ENCODE results near the gene ZNF223. TPM values are rescaled to one million over a fixed set of nuclear protein-coding genes. Genes with fewer than 3 reads are reported as not detected.

The ZNF223 gene
- total and polyA plus RNA-seq, 9 of the 15 experiments (the other 6 are each of a cell fraction or from before 2014, with no cell fraction given) = 0.21 to 1.8 (median 0.71) TPM

DNA sequence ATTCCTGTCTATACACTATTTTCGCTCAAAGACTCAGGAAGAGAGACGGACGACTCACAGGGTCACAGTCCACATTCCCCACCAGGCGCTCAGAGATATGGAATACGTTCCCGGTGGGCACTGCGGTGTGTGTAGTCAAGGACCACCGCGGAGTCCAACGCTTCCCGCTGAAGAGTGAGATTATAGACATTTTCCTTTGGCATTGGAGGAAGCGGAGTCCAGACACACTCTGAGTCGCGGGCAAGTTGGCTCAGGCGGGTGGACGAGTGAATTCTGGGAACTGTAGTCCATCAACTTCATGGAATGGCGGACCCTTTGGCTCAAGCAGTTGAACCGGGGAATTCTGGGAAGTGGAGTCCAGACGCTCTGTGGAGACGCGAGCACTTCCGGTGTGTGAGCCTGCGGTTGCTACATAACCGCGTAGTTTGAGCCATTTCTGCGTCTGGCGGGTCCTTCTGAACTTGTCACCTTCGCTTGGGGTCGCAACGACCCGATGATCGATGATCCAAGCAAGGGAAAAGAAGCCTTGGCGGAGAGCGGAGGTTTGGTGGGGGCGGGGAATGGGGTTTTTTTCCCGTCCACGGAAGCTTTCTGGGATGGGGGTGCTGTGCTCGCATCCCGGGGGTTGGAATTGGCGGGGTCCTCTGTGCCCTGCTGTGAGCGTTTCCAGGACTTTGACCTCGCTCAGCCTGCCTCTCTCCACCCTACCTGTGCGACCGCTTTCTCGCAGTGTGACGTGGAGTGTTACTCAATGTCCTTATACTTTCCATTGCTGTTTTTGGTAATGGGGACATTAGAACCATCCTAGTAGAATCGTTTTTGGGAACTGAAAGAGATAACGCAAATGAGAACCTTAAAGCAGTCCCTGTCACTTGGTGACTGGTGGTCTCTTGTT, 49.0 kb upstream of the ZNF223 start, which contains the start of gene ZNF230 (continued):
- TF ChIP-seq PTTG1 (tag; IDR thresholded peaks at IDR 0.05; ENCODE audit: low read depth) (no peak), ZNF695 (CRISPR knock-in tag; IDR thresholded peaks at IDR 0.05) (no peak), RAD21 (CRISPR knock-in tag; conservative IDR thresholded peaks at IDR 0.05 in 1 of 2, IDR thresholded peaks at IDR 0.05 in 1 of 2) (no peak), FIP1L1 (IDR thresholded peaks at IDR 0.05; ENCODE audit: low read depth, low read length, poor library complexity, severe bottlenecking) (no peak), NR3C1 (CRISPR knock-in tag; IDR thresholded peaks at IDR 0.05) (no peak), JUNB (CRISPR knock-in tag; conservative IDR thresholded peaks at IDR 0.05) (no peak), DACH1 (IDR thresholded peaks at IDR 0.05; ENCODE audit: partially characterized antibody) (no peak), ZNF445 (CRISPR knock-in tag; IDR thresholded peaks at IDR 0.05; ENCODE audit: low read depth) (no peak), BACH1 (tag; IDR thresholded peaks at IDR 0.05) (0 out of 2 replicates have a peak, but pooled peaks have one; percentile 14), RBM34 (IDR thresholded peaks at IDR 0.05; ENCODE audit: borderline replicate concordance, insufficient read depth, low read length) (no peak), CHD1 (IDR thresholded peaks at IDR 0.05; ENCODE audit: low read length) (no peak), CBX1 (IDR thresholded peaks at IDR 0.05; ENCODE audit: low read depth) (no peak), NCOA2 (IDR thresholded peaks at IDR 0.05; ENCODE audit: partially characterized antibody in 2 of 2) (no peak), CBFA2T3 (IDR thresholded peaks at IDR 0.05) (no peak), ZNF23 (CRISPR knock-in tag; IDR thresholded peaks at IDR 0.05) (no peak), ZNF79 (CRISPR knock-in tag; IDR thresholded peaks at IDR 0.05; ENCODE audit: low read depth) (no peak), FOSL1 (tag; conservative IDR thresholded peaks at IDR 0.05) (peak; percentile 47; the same call in 1 of the 2 replicates), ERF (CRISPR knock-in tag; IDR thresholded peaks at IDR 0.05) (no peak), NCOA6 (IDR thresholded peaks at IDR 0.05) (no peak)
- TF ChIP-seq, protein P1, sequence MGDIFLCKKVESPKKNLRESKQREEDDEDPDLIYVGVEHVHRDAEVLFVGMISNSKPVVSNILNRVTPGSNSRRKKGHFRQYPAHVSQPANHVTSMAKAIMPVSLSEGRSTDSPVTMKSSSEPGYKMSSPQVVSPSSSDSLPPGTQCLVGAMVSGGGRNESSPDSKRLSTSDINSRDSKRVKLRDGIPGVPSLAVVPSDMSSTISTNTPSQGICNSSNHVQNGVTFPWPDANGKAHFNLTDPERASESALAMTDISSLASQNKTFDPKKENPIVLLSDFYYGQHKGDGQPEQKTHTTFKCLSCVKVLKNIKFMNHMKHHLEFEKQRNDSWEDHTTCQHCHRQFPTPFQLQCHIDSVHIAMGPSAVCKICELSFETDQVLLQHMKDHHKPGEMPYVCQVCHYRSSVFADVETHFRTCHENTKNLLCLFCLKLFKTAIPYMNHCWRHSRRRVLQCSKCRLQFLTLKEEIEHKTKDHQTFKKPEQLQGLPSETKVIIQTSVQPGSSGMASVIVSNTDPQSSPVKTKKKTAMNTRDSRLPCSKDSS (IDR thresholded peaks at IDR 0.05; ENCODE audit: low read depth, partially characterized antibody) = no peak
- TF ChIP-seq, protein P2, sequence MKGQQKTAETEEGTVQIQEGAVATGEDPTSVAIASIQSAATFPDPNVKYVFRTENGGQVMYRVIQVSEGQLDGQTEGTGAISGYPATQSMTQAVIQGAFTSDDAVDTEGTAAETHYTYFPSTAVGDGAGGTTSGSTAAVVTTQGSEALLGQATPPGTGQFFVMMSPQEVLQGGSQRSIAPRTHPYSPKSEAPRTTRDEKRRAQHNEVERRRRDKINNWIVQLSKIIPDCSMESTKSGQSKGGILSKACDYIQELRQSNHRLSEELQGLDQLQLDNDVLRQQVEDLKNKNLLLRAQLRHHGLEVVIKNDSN (CRISPR knock-in tag; IDR thresholded peaks at IDR 0.05) = no peak
- TF ChIP-seq, protein P3, sequence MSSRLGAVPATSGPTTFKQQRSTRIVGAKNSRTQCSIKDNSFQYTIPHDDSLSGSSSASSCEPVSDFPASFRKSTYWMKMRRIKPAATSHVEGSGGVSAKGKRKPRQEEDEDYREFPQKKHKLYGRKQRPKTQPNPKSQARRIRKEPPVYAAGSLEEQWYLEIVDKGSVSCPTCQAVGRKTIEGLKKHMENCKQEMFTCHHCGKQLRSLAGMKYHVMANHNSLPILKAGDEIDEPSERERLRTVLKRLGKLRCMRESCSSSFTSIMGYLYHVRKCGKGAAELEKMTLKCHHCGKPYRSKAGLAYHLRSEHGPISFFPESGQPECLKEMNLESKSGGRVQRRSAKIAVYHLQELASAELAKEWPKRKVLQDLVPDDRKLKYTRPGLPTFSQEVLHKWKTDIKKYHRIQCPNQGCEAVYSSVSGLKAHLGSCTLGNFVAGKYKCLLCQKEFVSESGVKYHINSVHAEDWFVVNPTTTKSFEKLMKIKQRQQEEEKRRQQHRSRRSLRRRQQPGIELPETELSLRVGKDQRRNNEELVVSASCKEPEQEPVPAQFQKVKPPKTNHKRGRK (tag; IDR thresholded peaks at IDR 0.05) = no peak
- TF ChIP-seq, protein P4, sequence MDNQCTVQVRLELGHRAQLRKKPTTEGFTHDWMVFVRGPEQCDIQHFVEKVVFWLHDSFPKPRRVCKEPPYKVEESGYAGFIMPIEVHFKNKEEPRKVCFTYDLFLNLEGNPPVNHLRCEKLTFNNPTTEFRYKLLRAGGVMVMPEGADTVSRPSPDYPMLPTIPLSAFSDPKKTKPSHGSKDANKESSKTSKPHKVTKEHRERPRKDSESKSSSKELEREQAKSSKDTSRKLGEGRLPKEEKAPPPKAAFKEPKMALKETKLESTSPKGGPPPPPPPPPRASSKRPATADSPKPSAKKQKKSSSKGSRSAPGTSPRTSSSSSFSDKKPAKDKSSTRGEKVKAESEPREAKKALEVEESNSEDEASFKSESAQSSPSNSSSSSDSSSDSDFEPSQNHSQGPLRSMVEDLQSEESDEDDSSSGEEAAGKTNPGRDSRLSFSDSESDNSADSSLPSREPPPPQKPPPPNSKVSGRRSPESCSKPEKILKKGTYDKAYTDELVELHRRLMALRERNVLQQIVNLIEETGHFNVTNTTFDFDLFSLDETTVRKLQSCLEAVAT (IDR thresholded peaks at IDR 0.05) = 0 out of 4 replicates have a peak, but pooled peaks of 1 of the 2 experiments have one; percentile 23
